A549 (cell line): ENCODE results near the gene OR6C75. TPM values are rescaled to one million over a fixed set of nuclear protein-coding genes. Genes with fewer than 3 reads are reported as not detected.
A peak's percentile ranks its signal among the peaks of the same experiment; 100 is the strongest.

Experiments used
- ATAC-seq, 2 experiments: fragments of 200-7000 bp in 1 of 2; fragments of >200 bp in 1 of 2; cut with Nextera tagmentation in 1 of 2; cut with Tn5 transposase in 1 of 2; 3 replicates each; pipeline versions ENCODE4 v1.8.0 to v1.9.1; 2018 to 2020; ENCODE audit warnings: mild to moderate bottlenecking in 1 of 2, moderate library complexity in 1 of 2
- CTCF ChIA-PET: fragments of 300-600 bp; sonication (Branson Sonifier 250); formaldehyde crosslinking; extraction: SDS; loops from one replicate; lab custom pipeline; 2021; ENCODE audit warnings: antibody characterized with exemption, inconsistent platforms; lab: Yijun Ruan, JAX
- POLR2A ChIA-PET: fragments of 350-600 bp; formaldehyde crosslinking; extraction: SDS; loops from one replicate; lab custom pipeline; 2021; ENCODE audit warnings: antibody characterized with exemption, inconsistent platforms; lab: Yijun Ruan, JAX
- DNase-seq, 2 experiments: peaks; one replicate each; pipeline versions ENCODE4 v3.0.0 to v3.0.0-alpha.2; 2011 to 2016; ENCODE audit warnings: low read depth in 1 of 2, low spot score in 1 of 2
- FAIRE-seq: peaks from 2 replicates; lab custom pipeline; 2011; peaks lifted over from hg19 to GRCh38; lab: Jason Lieb, UNC
- H3K27ac ChIP-seq, 2 experiments: fragments of >200 bp; sonication (Bioruptor Twin); formaldehyde crosslinking; 3 replicates each; pipeline ENCODE4 v1.5.1; 2016 to 2017
- H3K4me1 ChIP-seq: fragments of >200 bp; sonication (Bioruptor Twin); formaldehyde crosslinking; 3 replicates; pipeline ENCODE4 v1.6.1; 2016
- H3K4me2 ChIP-seq: fragments of >200 bp; sonication (Bioruptor Twin); formaldehyde crosslinking; 3 replicates; pipeline ENCODE4 v1.6.1; 2016
- H3K4me3 ChIP-seq: fragments of >200 bp; sonication (Bioruptor Twin); formaldehyde crosslinking; 3 replicates; pipeline ENCODE4 v1.5.1; 2016
- H3K9me3 ChIP-seq: fragments of >200 bp; sonication (Bioruptor Twin); formaldehyde crosslinking; 3 replicates; pipeline ENCODE4 v1.6.1; 2016
- CHD4 ChIP-seq: fragments of 200-600 bp; sonication (generic); IDR thresholded peaks from 2 replicates; pipeline ENCODE4 v1.6.1; 2016; ENCODE audit warnings: antibody characterized with exemption, mild to moderate bottlenecking, borderline replicate concordance
- EP300 ChIP-seq, 2 experiments: fragments of >200 bp; sonication (Bioruptor Twin); formaldehyde crosslinking; IDR thresholded peaks; 2 replicates in 1 of 2; 3 replicates in 1 of 2; pipeline ENCODE4 v1.6.1; 2016 to 2017
- FOXS1 ChIP-seq: fragments of 250-450 bp; sonication (Bioruptor Pico); IDR thresholded peaks from 2 replicates; pipeline ENCODE4 v1.5.0; 2020; ENCODE audit warnings: mild to moderate bottlenecking, moderate library complexity
- GATA3 ChIP-seq: IDR thresholded peaks from 2 replicates; pipeline ENCODE4 v1.6.1; 2012; ENCODE audit warnings: borderline replicate concordance
- HEYL ChIP-seq: fragments of 250-450 bp; sonication (Bioruptor Pico); IDR thresholded peaks from 2 replicates; pipeline ENCODE4 v1.8.0; 2021; ENCODE audit warnings: mild to moderate bottlenecking, moderate library complexity
- HOXA7 ChIP-seq: fragments of 250-450 bp; sonication (Bioruptor Pico); IDR thresholded peaks from 2 replicates; pipeline ENCODE4 v1.5.0; 2020; ENCODE audit warnings: mild to moderate bottlenecking, moderate library complexity
- HOXB13 ChIP-seq: fragments of 250-450 bp; sonication (Bioruptor Pico); IDR thresholded peaks from 2 replicates; pipeline ENCODE4 v1.5.0; 2020; ENCODE audit warnings: low read depth, mild to moderate bottlenecking, moderate library complexity
- NPAS2 ChIP-seq: fragments of 250-450 bp; sonication (Bioruptor Pico); IDR thresholded peaks from 2 replicates; pipeline ENCODE4 v1.8.0; 2022; ENCODE audit warnings: mild to moderate bottlenecking, moderate library complexity, borderline replicate concordance
- PHF8 ChIP-seq: fragments of 200-600 bp; sonication (generic); IDR thresholded peaks from 2 replicates; pipeline ENCODE4 v1.6.1; 2016; ENCODE audit warnings: low read depth, mild to moderate bottlenecking, antibody characterized with exemption, moderate library complexity, borderline replicate concordance
- SMC3 ChIP-seq: fragments of >200 bp; sonication (Bioruptor Twin); formaldehyde crosslinking; IDR thresholded peaks from 3 replicates; pipeline ENCODE4 v1.6.1; 2018; ENCODE audit warnings: inconsistent platforms
- TFCP2L1 ChIP-seq: fragments of 250-450 bp; sonication (Bioruptor Pico); IDR thresholded peaks from 2 replicates; pipeline ENCODE4 v1.5.0; 2021; ENCODE audit warnings: mild to moderate bottlenecking
- WGBS: methylation state at CpG from one replicate; pipeline ENCODE4 v1.1.6; 2017; ENCODE audit errors: missing lambda C conversion rate; 5-methylcytosine and 5-hydroxymethylcytosine counted together
- polyA plus RNA-seq, 4 experiments: library from polyadenylated mRNA; depleted of rRNA in 3 of 4; stranded (reverse); fragments of >200 nt; fragmentation: RNase III in 1 of 4; extraction: RNeasy Plus Mini Kit Qiagen cat#74134 plus additional on column Dnase treatment in 1 of 4; gene quantifications; 2 replicates in 3 of 4; 3 replicates in 1 of 4; pipeline ENCODE4 v1.2.3, GENCODE V29; 2011 to 2017
- TF ChIP-seq, protein P1 (sequence below): IDR thresholded peaks from 2 replicates; pipeline ENCODE4 v1.6.1; 2012
- TF ChIP-seq, protein P2 (sequence below): fragments of 450-650 bp; IDR thresholded peaks from 2 replicates; pipeline ENCODE4 v1.6.1; 2014; ENCODE audit warnings: antibody characterized with exemption
- TF ChIP-seq, protein P3 (sequence below): fragments of 150-350 bp; IDR thresholded peaks from 2 replicates; pipeline ENCODE4 v1.6.1; 2014; ENCODE audit warnings: low read depth, mild to moderate bottlenecking, low read length
- TF ChIP-seq, protein P4 (sequence below): fragments of 250-450 bp; sonication (Bioruptor Pico); IDR thresholded peaks from 2 replicates; pipeline ENCODE4 v1.5.0; 2021; ENCODE audit warnings: mild to moderate bottlenecking, moderate library complexity, borderline replicate concordance

OR6C75 gene
- polyA plus RNA-seq, 2 of the 4 experiments (the other 2 are of a cell fraction) = not detected

DNA sequence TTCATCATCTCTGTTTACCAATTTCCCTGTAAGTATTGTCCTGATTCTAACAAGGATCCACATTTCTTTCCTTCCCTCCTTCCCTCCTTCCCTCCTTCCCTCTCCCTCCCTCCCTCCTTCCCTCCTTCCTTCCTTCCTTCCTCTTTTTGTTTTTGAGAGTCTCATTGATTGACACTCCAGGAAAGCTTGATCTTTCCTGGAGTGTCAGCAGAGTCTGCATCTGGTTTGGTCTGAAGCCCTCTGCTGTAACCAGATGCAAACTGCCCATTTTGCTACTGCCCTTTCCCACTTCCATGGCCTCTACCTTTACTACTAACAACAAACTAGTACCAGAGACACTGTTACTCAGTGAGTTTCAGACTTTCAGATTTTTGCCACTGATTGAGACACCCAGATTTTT lies 23.1 kb downstream of the OR6C75 start (continued):
- TF ChIP-seq, protein P1, sequence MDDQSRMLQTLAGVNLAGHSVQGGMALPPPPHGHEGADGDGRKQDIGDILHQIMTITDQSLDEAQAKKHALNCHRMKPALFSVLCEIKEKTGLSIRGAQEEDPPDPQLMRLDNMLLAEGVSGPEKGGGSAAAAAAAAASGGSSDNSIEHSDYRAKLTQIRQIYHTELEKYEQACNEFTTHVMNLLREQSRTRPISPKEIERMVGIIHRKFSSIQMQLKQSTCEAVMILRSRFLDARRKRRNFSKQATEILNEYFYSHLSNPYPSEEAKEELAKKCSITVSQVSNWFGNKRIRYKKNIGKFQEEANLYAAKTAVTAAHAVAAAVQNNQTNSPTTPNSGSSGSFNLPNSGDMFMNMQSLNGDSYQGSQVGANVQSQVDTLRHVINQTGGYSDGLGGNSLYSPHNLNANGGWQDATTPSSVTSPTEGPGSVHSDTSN = no peak
- TF ChIP-seq HOXB13 (CRISPR knock-in tag) (no peak), SMC3 (no peak), FOXS1 (CRISPR knock-in tag) (no peak), TFCP2L1 (CRISPR knock-in tag) (no peak)

DNA sequence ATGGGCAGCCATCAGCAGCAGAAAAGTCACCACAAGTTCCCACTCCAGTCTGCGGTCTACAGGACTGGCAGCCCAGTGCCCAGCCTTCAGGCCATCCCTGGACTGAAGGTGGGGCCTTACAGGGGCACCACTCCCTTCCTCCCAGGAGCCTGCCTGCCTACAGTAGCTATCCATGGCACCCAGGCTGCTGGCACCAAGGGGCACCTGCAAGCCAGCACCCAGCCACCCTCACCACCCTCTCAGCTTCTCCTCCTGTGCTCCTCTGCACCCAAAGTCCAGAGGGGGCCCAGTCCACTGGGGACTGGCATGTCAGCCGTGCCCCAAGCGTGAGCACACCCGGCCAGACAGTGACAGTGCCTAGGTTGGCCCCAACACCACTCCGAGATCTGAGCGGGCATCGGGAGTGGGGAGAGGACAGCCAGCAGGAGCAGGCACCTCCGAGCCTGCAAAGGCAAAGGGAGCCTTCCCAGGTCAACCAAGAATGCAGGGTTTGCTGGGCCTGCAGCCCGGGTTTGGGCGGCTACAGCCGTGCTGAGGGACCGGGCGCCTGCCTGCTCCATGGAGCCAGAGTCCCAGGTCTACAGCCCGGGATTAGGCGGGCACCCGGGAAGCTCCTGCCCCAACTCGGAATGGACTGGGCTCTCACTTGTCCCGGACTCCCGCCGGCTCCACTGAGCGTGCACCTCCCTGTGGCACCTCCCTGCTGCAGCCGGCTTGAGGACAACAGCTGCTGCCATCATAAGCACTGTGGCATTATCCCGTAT lies 29.4 kb downstream of the OR6C75 start:
- CTCF ChIA-PET = interaction anchor here (1.4 kb wide), 1 partner anchor 9 kb away, joined by 3 read pairs; no protein-coding TSS in a partner anchor
- TF ChIP-seq HOXB13 (CRISPR knock-in tag) (no peak), NPAS2 (CRISPR knock-in tag) (no peak), HOXA7 (no peak), CHD4 (no peak), HEYL (CRISPR knock-in tag) (no peak), FOXS1 (CRISPR knock-in tag) (no peak), PHF8 (no peak)
- TF ChIP-seq, protein P2, sequence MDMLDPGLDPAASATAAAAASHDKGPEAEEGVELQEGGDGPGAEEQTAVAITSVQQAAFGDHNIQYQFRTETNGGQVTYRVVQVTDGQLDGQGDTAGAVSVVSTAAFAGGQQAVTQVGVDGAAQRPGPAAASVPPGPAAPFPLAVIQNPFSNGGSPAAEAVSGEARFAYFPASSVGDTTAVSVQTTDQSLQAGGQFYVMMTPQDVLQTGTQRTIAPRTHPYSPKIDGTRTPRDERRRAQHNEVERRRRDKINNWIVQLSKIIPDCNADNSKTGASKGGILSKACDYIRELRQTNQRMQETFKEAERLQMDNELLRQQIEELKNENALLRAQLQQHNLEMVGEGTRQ = no peak
- TF ChIP-seq, protein P3, sequence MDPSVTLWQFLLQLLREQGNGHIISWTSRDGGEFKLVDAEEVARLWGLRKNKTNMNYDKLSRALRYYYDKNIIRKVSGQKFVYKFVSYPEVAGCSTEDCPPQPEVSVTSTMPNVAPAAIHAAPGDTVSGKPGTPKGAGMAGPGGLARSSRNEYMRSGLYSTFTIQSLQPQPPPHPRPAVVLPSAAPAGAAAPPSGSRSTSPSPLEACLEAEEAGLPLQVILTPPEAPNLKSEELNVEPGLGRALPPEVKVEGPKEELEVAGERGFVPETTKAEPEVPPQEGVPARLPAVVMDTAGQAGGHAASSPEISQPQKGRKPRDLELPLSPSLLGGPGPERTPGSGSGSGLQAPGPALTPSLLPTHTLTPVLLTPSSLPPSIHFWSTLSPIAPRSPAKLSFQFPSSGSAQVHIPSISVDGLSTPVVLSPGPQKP = no peak
- TF ChIP-seq, protein P4, sequence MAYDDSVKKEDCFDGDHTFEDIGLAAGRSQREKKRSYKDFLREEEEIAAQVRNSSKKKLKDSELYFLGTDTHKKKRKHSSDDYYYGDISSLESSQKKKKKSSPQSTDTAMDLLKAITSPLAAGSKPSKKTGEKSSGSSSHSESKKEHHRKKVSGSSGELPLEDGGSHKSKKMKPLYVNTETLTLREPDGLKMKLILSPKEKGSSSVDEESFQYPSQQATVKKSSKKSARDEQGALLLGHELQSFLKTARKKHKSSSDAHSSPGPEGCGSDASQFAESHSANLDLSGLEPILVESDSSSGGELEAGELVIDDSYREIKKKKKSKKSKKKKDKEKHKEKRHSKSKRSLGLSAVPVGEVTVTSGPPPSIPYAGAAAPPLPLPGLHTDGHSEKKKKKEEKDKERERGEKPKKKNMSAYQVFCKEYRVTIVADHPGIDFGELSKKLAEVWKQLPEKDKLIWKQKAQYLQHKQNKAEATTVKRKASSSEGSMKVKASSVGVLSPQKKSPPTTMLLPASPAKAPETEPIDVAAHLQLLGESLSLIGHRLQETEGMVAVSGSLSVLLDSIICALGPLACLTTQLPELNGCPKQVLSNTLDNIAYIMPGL (CRISPR knock-in tag) = no peak
- DNase-seq (no peak), ATAC-seq (peak in 1 of 2 experiments; percentile 30; a peak in 4 of 6 replicates), FAIRE-seq (no peak)
- Histone ChIP-seq H3K4me3 (no peak overlapping the region), H3K9me3 (no peaks in the 10 kb centered on the region), H3K4me1 (no peaks in the 10 kb centered on the region), H3K4me2 (no peak overlapping the region), H3K27ac (no peak overlapping the region)
- POLR2A ChIA-PET = no interaction called here
- 63% methylated on average over 15 of the region's 23 CpGs for WGBS

DNA sequence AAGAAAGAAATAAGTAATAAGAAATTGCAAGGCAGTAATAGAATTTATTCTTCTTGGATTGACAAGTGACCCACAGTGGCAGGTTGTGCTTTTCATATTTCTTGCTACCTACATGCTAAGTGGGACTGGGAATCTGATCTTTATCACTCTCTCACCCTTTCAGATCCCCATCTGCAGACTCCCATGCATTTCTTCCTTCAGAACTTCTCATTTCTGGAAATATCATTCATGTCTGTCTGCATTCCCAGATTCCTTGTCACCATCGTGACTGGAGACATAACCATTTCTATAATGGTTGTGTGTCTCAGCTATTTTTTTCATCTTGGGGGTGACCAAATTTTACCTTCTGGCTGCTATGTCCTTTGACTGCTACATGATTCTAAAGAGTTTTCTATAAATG lies 33.6 kb downstream of the OR6C75 start:
- Histone ChIP-seq H3K4me2 (no peak overlapping the region), H3K4me1 (no peaks in the 10 kb centered on the region), H3K4me3 (no peak overlapping the region), H3K9me3 (no peaks in the 10 kb centered on the region), H3K27ac (no peak overlapping the region)
- ChIA-PET CTCF (no interaction called here), POLR2A (no interaction called here)
- WGBS = 11% methylated on average over 1 of the region's 1 CpG
- no peak for DNase-seq
- FAIRE-seq = no peak
- no peak for ATAC-seq
- TF ChIP-seq EP300 (IDR thresholded peaks at IDR 0.05) (no peak), CHD4 (no peak), HOXA7 (no peak), GATA3 (no peak)
